ENCODE results near the gene CHRM3.

The CHRM3 gene

GRCh38 chr1:239429163-239429562, 42.8 kb downstream of the CHRM3 start:
- no peak overlapping the region for H3K27ac ChIP-seq
- TF ChIP-seq CTCF (conservative IDR thresholded peaks at IDR 0.05): no peak
- TF ChIP-seq ZFX (IDR thresholded peaks at IDR 0.05): no peak

- no peak for TF ChIP-seq ZFX (IDR thresholded peaks at IDR 0.05)
- no peak for TF ChIP-seq CTCF (conservative IDR thresholded peaks at IDR 0.05)
- no peak overlapping the region for H3K27ac ChIP-seq
Observed at GRCh38 chr1:239432255-239432654, 45.9 kb downstream of the CHRM3 start.

- no peak for TF ChIP-seq CTCF (conservative IDR thresholded peaks at IDR 0.05)
- no peak for TF ChIP-seq ZFX (IDR thresholded peaks at IDR 0.05)
Observed at GRCh38 chr1:239434181-239434580, 47.8 kb downstream of the CHRM3 start.

More at GRCh38 chr1:239434181-239434580, 47.8 kb downstream of the CHRM3 start:
- H3K27ac ChIP-seq: no peak overlapping the region

Data from C4-2B (cell line).